SU-DHL-6 (cell line): ENCODE data around the gene CCDC32.

Source experiments
- EZH2phosphoT487 ChIP-seq: fragments of 200-600 bp; sonication (generic), shearing (Covaris generic); conservative IDR thresholded peaks from 2 replicates; pipeline ENCODE4 v1.6.1; 2018; ENCODE audit warnings: mild to moderate bottlenecking, antibody characterized with exemption, low read length, moderate library complexity, mixed read lengths
- TF ChIP-seq, protein P1 (sequence below): fragments of 200-600 bp; sonication (generic); IDR thresholded peaks from one replicate; pipeline ENCODE4 v1.5.1; 2017; ENCODE audit warnings: antibody characterized with exemption, mild to moderate bottlenecking, low read length, moderate library complexity; ENCODE audit not compliant: insufficient read depth, poor library complexity, severe bottlenecking

GRCh38 chr15:40513609-40514008, 51.2 kb downstream of the CCDC32 start:
- TF ChIP-seq, protein P1, sequence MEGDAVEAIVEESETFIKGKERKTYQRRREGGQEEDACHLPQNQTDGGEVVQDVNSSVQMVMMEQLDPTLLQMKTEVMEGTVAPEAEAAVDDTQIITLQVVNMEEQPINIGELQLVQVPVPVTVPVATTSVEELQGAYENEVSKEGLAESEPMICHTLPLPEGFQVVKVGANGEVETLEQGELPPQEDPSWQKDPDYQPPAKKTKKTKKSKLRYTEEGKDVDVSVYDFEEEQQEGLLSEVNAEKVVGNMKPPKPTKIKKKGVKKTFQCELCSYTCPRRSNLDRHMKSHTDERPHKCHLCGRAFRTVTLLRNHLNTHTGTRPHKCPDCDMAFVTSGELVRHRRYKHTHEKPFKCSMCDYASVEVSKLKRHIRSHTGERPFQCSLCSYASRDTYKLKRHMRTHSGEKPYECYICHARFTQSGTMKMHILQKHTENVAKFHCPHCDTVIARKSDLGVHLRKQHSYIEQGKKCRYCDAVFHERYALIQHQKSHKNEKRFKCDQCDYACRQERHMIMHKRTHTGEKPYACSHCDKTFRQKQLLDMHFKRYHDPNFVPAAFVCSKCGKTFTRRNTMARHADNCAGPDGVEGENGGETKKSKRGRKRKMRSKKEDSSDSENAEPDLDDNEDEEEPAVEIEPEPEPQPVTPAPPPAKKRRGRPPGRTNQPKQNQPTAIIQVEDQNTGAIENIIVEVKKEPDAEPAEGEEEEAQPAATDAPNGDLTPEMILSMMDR: no peak
- TF ChIP-seq EZH2phosphoT487: no peak
